CD8-positive, alpha-beta memory T cell (primary cell): Measurements from ENCODE around the gene ARL14EPL. TPM values are rescaled to one million over a fixed set of nuclear protein-coding genes. Genes with fewer than 3 reads are reported as not detected.
A peak's percentile ranks its signal among the peaks of the same experiment; 100 is the strongest.
"Not testable (repeated sequence)": the region's sequence is repeated elsewhere in the genome, so short reads cannot be mapped to it uniquely, and the experiment has no call there.

Experiments
- CTCF ChIA-PET: fragments of 350-600 bp; sonication (Branson Sonifier 250); formaldehyde crosslinking; loops from one replicate; lab custom pipeline; 2021; ENCODE audit warnings: antibody characterized with exemption; lab: Charles Lee
- POLR2A ChIA-PET: fragments of 350-600 bp; sonication (Branson Sonifier 250); formaldehyde crosslinking; loops from one replicate; lab custom pipeline; 2021; ENCODE audit warnings: antibody characterized with exemption; lab: Charles Lee
- DNase-seq, 5 donors: peaks; one replicate each; pipeline versions ENCODE4 v3.0.0 to v3.0.0-alpha.2; 2020 to 2022; ENCODE audit warnings: mixed read lengths in 1 of 5
- H3K27ac ChIP-seq: one replicate; pipeline ENCODE4 v1.7.0; 2013; ENCODE audit warnings: low read depth, mild to moderate bottlenecking, low read length, moderate library complexity
- H3K27me3 ChIP-seq: 2 replicates; pipeline ENCODE4 v1.7.0; 2013; ENCODE audit warnings: low read length, mild to moderate bottlenecking; ENCODE audit not compliant: insufficient read depth, poor library complexity, severe bottlenecking
- H3K36me3 ChIP-seq: 2 replicates; pipeline ENCODE4 v1.7.0; 2013; ENCODE audit warnings: mild to moderate bottlenecking, low read length, moderate library complexity; ENCODE audit not compliant: insufficient read depth
- H3K4me1 ChIP-seq: 2 replicates; pipeline ENCODE4 v1.7.0; 2013; ENCODE audit warnings: mild to moderate bottlenecking, low read length, moderate library complexity; ENCODE audit not compliant: insufficient read depth
- H3K4me3 ChIP-seq: 2 replicates; pipeline ENCODE4 v1.7.0; 2013; ENCODE audit warnings: mild to moderate bottlenecking, low read length
- H3K9me3 ChIP-seq: 2 replicates; pipeline ENCODE4 v1.7.0; 2013; ENCODE audit warnings: mild to moderate bottlenecking, low read length
- H3K27ac Mint-ChIP-seq, 8 donors: one replicate each; pipeline ENCODE4 v1.8.0; 2020 to 2021; ENCODE audit warnings: mixed read lengths in 8 of 8, mild to moderate bottlenecking in 6 of 8, inconsistent platforms in 3 of 8, moderate library complexity in 3 of 8
- H3K27me3 Mint-ChIP-seq, 2 donors: one replicate each; pipeline ENCODE4 v1.8.0; 2020 to 2021; ENCODE audit warnings: mixed read lengths in 2 of 2, mild to moderate bottlenecking in 1 of 2, moderate library complexity in 1 of 2
- H3K36me3 Mint-ChIP-seq, 3 donors: one replicate each; pipeline ENCODE4 v1.8.0; 2020 to 2021; ENCODE audit warnings: mixed read lengths in 3 of 3, inconsistent platforms in 1 of 3, mild to moderate bottlenecking in 1 of 3
- H3K4me1 Mint-ChIP-seq, 3 donors: one replicate each; pipeline ENCODE4 v1.8.0; 2020 to 2021; ENCODE audit warnings: mixed read lengths in 3 of 3, inconsistent platforms in 1 of 3, mild to moderate bottlenecking in 1 of 3
- H3K4me3 Mint-ChIP-seq, 7 donors: one replicate each; pipeline ENCODE4 v1.8.0; 2020 to 2021; ENCODE audit warnings: mixed read lengths in 7 of 7, mild to moderate bottlenecking in 6 of 7, moderate library complexity in 4 of 7, inconsistent platforms in 2 of 7
- H3K9me3 Mint-ChIP-seq, 5 donors: one replicate each; pipeline ENCODE4 v1.8.0; 2020 to 2022; ENCODE audit warnings: mixed read lengths in 5 of 5, mild to moderate bottlenecking in 3 of 5, moderate library complexity in 2 of 5, inconsistent platforms in 1 of 5
- polyA plus RNA-seq: library from polyadenylated mRNA; unstranded; fragments of 300-500 nt; fragmentation: Illumina TruSeq; gene quantifications from one replicate; pipeline ENCODE4 v1.2.3, GENCODE V29; 2021
- total RNA-seq, 2 experiments: library from RNA; stranded (reverse); gene quantifications; one replicate each; pipeline ENCODE4 v1.2.3, GENCODE V29; 2021

The ARL14EPL gene
- total and polyA plus RNA-seq, 3 experiments from 2014 or later: not detected

GRCh38 chr5:116098998-116099397, 66.7 kb downstream of the ARL14EPL start:
- no peaks in the 10 kb centered on the region for H3K9me3 ChIP-seq
- H3K9me3 Mint-ChIP-seq: peaks cover 0 to 3% (median 0%) of the 10 kb centered on the region in 5 donors
- no peak overlapping the region for H3K27ac ChIP-seq
- no peak overlapping the region for H3K4me3 ChIP-seq
- CTCF ChIA-PET: interaction anchor here (0.7 kb wide), 1 partner anchor 30 kb away, joined by 3 read pairs; no protein-coding TSS in a partner anchor
- H3K27ac Mint-ChIP-seq: peak overlapping the region in 1 of 8 donors; percentile 7
- H3K4me1 ChIP-seq: no peaks in the 10 kb centered on the region
- peaks cover 5 to 24% (median 17%) of the 10 kb centered on the region in 3 donors for H3K4me1 Mint-ChIP-seq
- H3K36me3 ChIP-seq: peaks cover 16% of the 10 kb centered on the region
- POLR2A ChIA-PET: no interaction called here
- no peaks in the 10 kb centered on the region for H3K27me3 Mint-ChIP-seq
- H3K4me3 Mint-ChIP-seq: no peak overlapping the region
- peaks cover 35 to 77% (median 51%) of the 10 kb centered on the region in 3 donors for H3K36me3 Mint-ChIP-seq
- no peak for DNase-seq
- H3K27me3 ChIP-seq: no peaks in the 10 kb centered on the region

DNA sequence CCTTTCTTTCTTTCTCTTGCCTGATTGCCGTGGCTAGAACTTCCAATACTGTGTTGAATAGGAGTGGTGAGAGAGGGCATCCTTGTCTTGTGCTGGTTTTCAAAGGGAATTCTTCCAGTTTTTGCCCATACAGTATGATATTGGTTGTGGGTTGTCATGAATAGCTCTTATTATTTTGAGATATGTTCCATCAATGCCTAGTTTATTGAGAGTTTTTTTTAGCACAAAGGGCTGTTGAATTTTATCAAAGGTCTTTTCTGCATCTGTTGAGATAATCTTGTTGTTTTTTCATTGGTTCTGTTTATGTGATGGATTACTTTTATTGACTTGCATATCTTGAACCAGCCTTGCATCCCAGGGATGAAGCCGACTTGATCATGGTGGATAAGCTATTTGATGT, 72.7 kb downstream of the ARL14EPL start:
- H3K27me3 ChIP-seq, H3K9me3 ChIP-seq, H3K4me3 ChIP-seq, CTCF ChIA-PET, H3K27me3 Mint-ChIP-seq, H3K4me1 ChIP-seq, H3K27ac ChIP-seq, POLR2A ChIA-PET, DNase-seq, H3K4me3 Mint-ChIP-seq, H3K9me3 Mint-ChIP-seq, H3K36me3 ChIP-seq: not testable (repeated sequence)
- Mint-ChIP-seq H3K27ac (peak overlapping the region in 1 of 8 donors; percentile 56), H3K36me3 (peaks cover 33 to 79% (median 77%) of the 10 kb centered on the region in 3 donors), H3K4me1 (peaks cover 34 to 44% (median 38%) of the 10 kb centered on the region in 3 donors)

Other genes starting within 250 kb of the ARL14EPL start
- gene CDO1, start 215.8 kb upstream of the ARL14EPL start, total RNA-seq: under 1 TPM in 1 of 2 experiments, not detected in 1; 0.16 TPM
- gene CDO1, start 215.8 kb upstream of the ARL14EPL start, polyA plus RNA-seq: not detected
- gene ATG12, start 190.9 kb upstream of the ARL14EPL start, total RNA-seq: 10 to 100 TPM; 39.4 to 44.6 TPM
- gene ATG12, start 190.9 kb upstream of the ARL14EPL start, polyA plus RNA-seq: 114 TPM
- gene AP3S1, start 190.5 kb upstream of the ARL14EPL start, total RNA-seq: 10 to 100 TPM; 62.1 to 73.6 TPM
- 77.5 TPM for gene AP3S1, start 190.5 kb upstream of the ARL14EPL start, polyA plus RNA-seq
- gene LVRN, start 70.0 kb upstream of the ARL14EPL start, total RNA-seq: under 1 TPM in 1 of 2 experiments, not detected in 1; 0.18 TPM
- gene LVRN, start 70.0 kb upstream of the ARL14EPL start, polyA plus RNA-seq: not detected
- 10 to 100 TPM; 13.8 to 17.4 TPM for gene COMMD10, start 52.6 kb downstream of the ARL14EPL start, total RNA-seq
- gene COMMD10, start 52.6 kb downstream of the ARL14EPL start, polyA plus RNA-seq: 35.9 TPM